Brain pericyte (primary cell): ENCODE data around the gene DNAH8.
"Not testable (repeated sequence)": the region's sequence is repeated elsewhere in the genome, so short reads cannot be mapped to it uniquely, and the experiment has no call there.

Source experiments
- DNase-seq: peaks from one replicate; pipeline ENCODE4 v3.0.0-alpha.2; 2012; ENCODE audit warnings: low read depth, low spot score

The DNAH8 gene

GRCh38 chr6:38697846-38698245 is 17.3 kb upstream of the DNAH8 start:
- no peak for DNase-seq

- not testable (repeated sequence) for DNase-seq
These were observed 15.4 kb upstream of the DNAH8 start for GRCh38 chr6:38699702-38700101.

GRCh38 chr6:38701551-38701950 is 13.6 kb upstream of the DNAH8 start:
- no peak for DNase-seq

- peak; percentile 91 for DNase-seq
These were observed 12.3 kb upstream of the DNAH8 start, which contains the start of gene GLO1 for GRCh38 chr6:38702558-38703397. TSS of gene GLO1 (minus strand) at chr6:38703145. CDS start at chr6:38703054, 91 bp downstream.

- no peak for DNase-seq
These were observed 11.0 kb upstream of the DNAH8 start for GRCh38 chr6:38703949-38704590.

GRCh38 chr6:38705924-38706323 is 9.2 kb upstream of the DNAH8 start:
- no peak for DNase-seq

- DNase-seq: no peak
These were observed 6.6 kb upstream of the DNAH8 start for GRCh38 chr6:38708496-38708895.

GRCh38 chr6:38713812-38714211 is 1.3 kb upstream of the DNAH8 start:
- DNase-seq: no peak

GRCh38 chr6:38714239-38715015 is 684 bp upstream of the DNAH8 start:
- no peak for DNase-seq

GRCh38 chr6:38716825-38717224 is 1.7 kb downstream of the DNAH8 start:
- no peak for DNase-seq

- no peak for DNase-seq
These were observed 4.2 kb downstream of the DNAH8 start for GRCh38 chr6:38719358-38719757.

GRCh38 chr6:38720295-38720694 is 5.2 kb downstream of the DNAH8 start:
- DNase-seq: no peak

- DNase-seq: no peak
These were observed 6.9 kb downstream of the DNAH8 start for GRCh38 chr6:38722038-38722437.

GRCh38 chr6:38722727-38723334 is 7.7 kb downstream of the DNAH8 start:
- no peak for DNase-seq

- DNase-seq: no peak
These were observed 8.7 kb downstream of the DNAH8 start for GRCh38 chr6:38723783-38724182.

GRCh38 chr6:38724343-38724742 is 9.2 kb downstream of the DNAH8 start:
- DNase-seq: no peak

- DNase-seq: no peak
These were observed 10.5 kb downstream of the DNAH8 start for GRCh38 chr6:38725414-38726183.

- no peak for DNase-seq
These were observed 13.1 kb downstream of the DNAH8 start for GRCh38 chr6:38728203-38728602.

GRCh38 chr6:38730140-38730862 is 15.2 kb downstream of the DNAH8 start:
- no peak for DNase-seq

- no peak for DNase-seq
These were observed 21.8 kb downstream of the DNAH8 start for GRCh38 chr6:38736951-38737350.
